Smooth muscle cell (in vitro differentiated cells): ENCODE measurements around the gene ZNRF1. TPM values are rescaled to one million over a fixed set of nuclear protein-coding genes. Genes with fewer than 3 reads are reported as not detected.

Experiments used
- DNase-seq: peaks from one replicate; lab custom pipeline; 2025; ENCODE audit not compliant: unreplicated experiment; lab: John Stamatoyannopoulos, UW
- H2AFZ ChIP-seq: fragments of 200-600 bp; sonication (generic); 2 replicates; pipeline ENCODE4 v1.6.0; 2016; ENCODE audit warnings: antibody characterized with exemption, low read depth, mild to moderate bottlenecking
- H3F3A ChIP-seq: fragments of 200-600 bp; sonication (generic); 2 replicates; pipeline ENCODE4 v1.6.0; 2017; ENCODE audit warnings: antibody characterized with exemption, low read depth
- H3K27ac ChIP-seq: fragments of 200-600 bp; sonication (generic); 2 replicates; pipeline ENCODE4 v1.5.1; 2016; ENCODE audit warnings: low read depth, mild to moderate bottlenecking
- H3K27me3 ChIP-seq: fragments of 200-600 bp; sonication (generic); 2 replicates; pipeline ENCODE4 v1.6.1; 2016; ENCODE audit warnings: low read depth, mild to moderate bottlenecking
- H3K36me3 ChIP-seq: fragments of 200-600 bp; sonication (generic); 2 replicates; pipeline ENCODE4 v1.5.1; 2016; ENCODE audit warnings: low read depth
- H3K4me1 ChIP-seq: fragments of 200-600 bp; sonication (generic); 2 replicates; pipeline ENCODE4 v1.5.1; 2016; ENCODE audit warnings: low read depth
- H3K4me2 ChIP-seq: fragments of 200-600 bp; sonication (generic); 2 replicates; pipeline ENCODE4 v1.6.0; 2016; ENCODE audit warnings: mild to moderate bottlenecking
- H3K4me3 ChIP-seq: fragments of 200-600 bp; sonication (generic); 2 replicates; pipeline ENCODE4 v1.5.1; 2016; ENCODE audit warnings: mild to moderate bottlenecking
- H3K79me2 ChIP-seq: fragments of 200-600 bp; sonication (generic); 2 replicates; pipeline ENCODE4 v1.6.0; 2016; ENCODE audit warnings: low read depth, mild to moderate bottlenecking
- H3K9ac ChIP-seq: fragments of 200-600 bp; sonication (generic); 2 replicates; pipeline ENCODE4 v1.6.0; 2016; ENCODE audit warnings: low read depth
- H3K9me3 ChIP-seq: fragments of 200-600 bp; sonication (generic); replicated peaks from 2 replicates; pipeline ENCODE4 v1.5.1; 2016; ENCODE audit warnings: low read depth
- H4K20me1 ChIP-seq: fragments of 200-600 bp; sonication (generic); 2 replicates; pipeline ENCODE4 v1.6.0; 2016; ENCODE audit warnings: low read depth
- CTCF ChIP-seq: fragments of 200-600 bp; sonication (generic); IDR thresholded peaks from 2 replicates; pipeline ENCODE4 v1.5.1; 2017; ENCODE audit warnings: borderline replicate concordance, mild to moderate bottlenecking, antibody characterized with exemption; ENCODE audit not compliant: insufficient read depth, poor library complexity, severe bottlenecking
- WGBS: methylation state at CpG from one replicate; pipeline ENCODE4 v1.1.7; 2016; ENCODE audit warnings: low lambda C conversion rate; 5-methylcytosine and 5-hydroxymethylcytosine counted together
- polyA plus RNA-seq: library from polyadenylated mRNA; unstranded; fragments of >200 nt; fragmentation: Nextera tagmentation; extraction: Ambion mirVana; gene quantifications from 2 replicates; pipeline ENCODE4 v1.2.1, GENCODE V29; 2016
- total RNA-seq: library from RNA; depleted of rRNA; stranded (reverse); fragments of >200 nt; gene quantifications from 2 replicates; pipeline ENCODE4 v1.2.3, GENCODE V29; 2014

The ZNRF1 gene
- total and polyA plus RNA-seq, 2 experiments from 2014 or later: 18.2 to 45.4 TPM

GRCh38 chr16:75062135-75062975 lies 63.5 kb downstream of the ZNRF1 start:
- WGBS: 76% methylated on average over 22 of the region's 22 CpGs
- Histone ChIP-seq H3K9ac (no peak overlapping the region), H3K36me3 (no peaks in the 10 kb centered on the region), H2AFZ (no peak overlapping the region), H3K79me2 (peaks cover 71% of the 10 kb centered on the region), H3K4me2 (no peak overlapping the region), H3K27ac (no peak overlapping the region), H3F3A (no peaks in the 10 kb centered on the region), H3K9me3 (no peaks in the 10 kb centered on the region), H4K20me1 (peaks cover 97% of the 10 kb centered on the region), H3K4me3 (no peak overlapping the region), H3K27me3 (no peaks in the 10 kb centered on the region), H3K4me1 (peaks cover 9% of the 10 kb centered on the region)
- no peak for TF ChIP-seq CTCF
- no peak for DNase-seq

GRCh38 chr16:75062976-75063346 lies 64.1 kb downstream of the ZNRF1 start:
- no peak for DNase-seq
- no peak overlapping the region for H3K4me3 ChIP-seq
- no peak overlapping the region for H3K4me2 ChIP-seq
- H3K36me3 ChIP-seq: no peaks in the 10 kb centered on the region
- no peak overlapping the region for H2AFZ ChIP-seq
- H3K27ac ChIP-seq: no peak overlapping the region
- no peaks in the 10 kb centered on the region for H3K9me3 ChIP-seq
- 93% methylated on average over 9 of the region's 9 CpGs for WGBS
- H3F3A ChIP-seq: no peaks in the 10 kb centered on the region
- no peaks in the 10 kb centered on the region for H3K27me3 ChIP-seq
- H3K9ac ChIP-seq: no peak overlapping the region
- TF ChIP-seq CTCF: no peak
- H3K79me2 ChIP-seq: peaks cover 69% of the 10 kb centered on the region
- H4K20me1 ChIP-seq: peaks cover 97% of the 10 kb centered on the region
- H3K4me1 ChIP-seq: peaks cover 9% of the 10 kb centered on the region

- Histone ChIP-seq H2AFZ (no peak overlapping the region), H3F3A (no peaks in the 10 kb centered on the region), H3K27me3 (no peaks in the 10 kb centered on the region), H3K4me2 (no peak overlapping the region), H4K20me1 (peaks cover 97% of the 10 kb centered on the region), H3K4me1 (peaks cover 9% of the 10 kb centered on the region), H3K27ac (no peak overlapping the region), H3K4me3 (no peak overlapping the region), H3K36me3 (no peaks in the 10 kb centered on the region), H3K9me3 (no peaks in the 10 kb centered on the region), H3K9ac (no peak overlapping the region), H3K79me2 (peaks cover 67% of the 10 kb centered on the region)
- no peak for TF ChIP-seq CTCF
- WGBS: 96% methylated on average over 8 of the region's 8 CpGs
- no peak for DNase-seq
Measured at GRCh38 chr16:75063549-75064088, 64.8 kb downstream of the ZNRF1 start.
